Eye (tissue), 1 donor: ENCODE data around the gene WWTR1.

ENCODE experiments used
- DNase-seq: peaks from one replicate; pipeline ENCODE4 v3.0.0-alpha.2; 2015

WWTR1 gene

GRCh38 chr3:149590691-149591441 is 67.0 kb downstream of the WWTR1 start:
- no peak for DNase-seq

GRCh38 chr3:149589332-149589731 is 68.5 kb downstream of the WWTR1 start:
- no peak for DNase-seq

- peak; percentile 36 for DNase-seq
Measured at GRCh38 chr3:149588909-149589308, 68.9 kb downstream of the WWTR1 start.

DNA sequence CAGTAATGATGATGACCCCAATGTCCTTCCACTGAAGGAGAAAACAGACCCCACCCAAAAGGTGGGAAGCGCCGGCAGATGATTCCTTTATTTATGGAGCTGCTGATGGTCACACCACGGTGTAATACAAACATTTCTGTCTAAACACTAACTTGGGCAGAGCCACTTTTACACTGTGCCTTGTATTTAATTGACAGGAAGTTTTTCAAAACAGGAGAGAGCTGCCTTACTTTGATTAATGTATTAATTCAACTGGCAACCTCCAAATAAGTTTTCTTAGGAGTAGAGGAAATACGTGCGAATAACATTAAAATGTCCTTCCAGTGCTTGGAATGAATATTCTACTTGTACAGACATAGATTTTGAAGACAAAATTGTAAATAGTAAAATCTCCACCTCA is 70.4 kb downstream of the WWTR1 start:
- DNase-seq, result no peak

DNA sequence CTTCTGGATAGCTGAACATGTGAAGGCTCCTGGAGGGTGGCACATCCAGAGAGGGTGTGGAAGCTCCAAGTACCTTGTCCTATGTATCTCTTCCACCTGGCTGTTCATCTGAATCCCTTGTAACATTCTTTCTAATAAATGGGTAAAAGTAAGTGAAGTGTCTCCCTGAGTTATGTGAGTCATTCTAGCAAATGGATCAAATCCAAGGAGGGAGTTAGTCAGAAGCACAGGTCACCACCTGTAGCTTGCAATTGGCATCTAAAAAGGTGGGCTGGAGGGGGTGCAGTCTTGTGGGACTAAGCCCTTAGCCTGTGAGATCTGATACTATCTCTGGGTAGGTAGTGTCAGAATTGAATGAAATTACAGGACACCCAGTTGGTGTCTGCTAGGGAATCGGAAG is 71.0 kb downstream of the WWTR1 start:
- DNase-seq, result no peak

- DNase-seq, result no peak
Measured at GRCh38 chr3:149585401-149585726, 72.5 kb downstream of the WWTR1 start.

GRCh38 chr3:149583921-149584635 is 73.7 kb downstream of the WWTR1 start:
- DNase-seq, result no peak

DNA sequence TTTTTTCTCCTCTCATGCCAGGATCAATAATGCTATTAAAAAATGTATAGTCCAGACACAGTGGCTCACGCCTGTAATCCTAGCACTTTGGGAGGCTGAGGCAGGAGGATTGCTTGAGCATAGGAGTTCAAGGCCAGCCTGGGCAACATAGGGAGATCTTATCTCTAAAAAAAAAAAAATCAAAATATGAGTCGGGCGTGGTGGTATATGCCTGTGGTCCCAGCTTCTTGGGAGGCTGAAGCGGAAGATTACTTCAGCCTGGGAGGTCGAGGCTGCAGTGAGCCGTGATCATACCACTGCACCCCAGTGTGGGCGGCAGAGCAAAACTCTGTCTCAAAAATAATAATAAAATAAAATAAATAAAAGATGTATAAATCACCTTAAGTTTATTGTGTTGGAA is 75.4 kb downstream of the WWTR1 start:
- DNase-seq, result no peak

- DNase-seq, result peak; percentile 75
Measured at GRCh38 chr3:149581681-149582370, 76.0 kb downstream of the WWTR1 start.

- DNase-seq, result no peak
Measured at GRCh38 chr3:149581248-149581647, 76.6 kb downstream of the WWTR1 start.

- DNase-seq, result no peak
Measured at GRCh38 chr3:149579838-149580542, 77.8 kb downstream of the WWTR1 start.

DNA sequence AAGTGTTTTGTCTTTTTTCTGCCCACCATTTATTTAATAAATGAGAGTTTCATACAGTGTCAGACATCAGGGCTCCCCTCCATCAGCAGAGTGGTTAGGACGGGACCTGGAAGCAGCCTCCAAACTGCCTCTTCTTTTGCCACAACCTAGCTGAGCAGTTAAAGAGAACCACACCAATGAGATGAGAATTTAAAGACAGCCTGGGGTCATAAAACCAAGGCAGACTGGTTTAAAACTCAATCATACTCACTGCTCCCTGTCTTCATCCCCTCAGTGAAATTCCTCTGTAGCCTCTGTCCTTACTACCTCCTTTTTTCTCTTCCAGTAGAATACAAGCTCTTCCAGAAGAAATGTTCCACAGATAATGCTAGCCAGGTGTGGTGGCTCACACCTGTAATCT is 78.7 kb downstream of the WWTR1 start:
- DNase-seq, result no peak

GRCh38 chr3:149577801-149578200 is 80.0 kb downstream of the WWTR1 start:
- no peak for DNase-seq

DNA sequence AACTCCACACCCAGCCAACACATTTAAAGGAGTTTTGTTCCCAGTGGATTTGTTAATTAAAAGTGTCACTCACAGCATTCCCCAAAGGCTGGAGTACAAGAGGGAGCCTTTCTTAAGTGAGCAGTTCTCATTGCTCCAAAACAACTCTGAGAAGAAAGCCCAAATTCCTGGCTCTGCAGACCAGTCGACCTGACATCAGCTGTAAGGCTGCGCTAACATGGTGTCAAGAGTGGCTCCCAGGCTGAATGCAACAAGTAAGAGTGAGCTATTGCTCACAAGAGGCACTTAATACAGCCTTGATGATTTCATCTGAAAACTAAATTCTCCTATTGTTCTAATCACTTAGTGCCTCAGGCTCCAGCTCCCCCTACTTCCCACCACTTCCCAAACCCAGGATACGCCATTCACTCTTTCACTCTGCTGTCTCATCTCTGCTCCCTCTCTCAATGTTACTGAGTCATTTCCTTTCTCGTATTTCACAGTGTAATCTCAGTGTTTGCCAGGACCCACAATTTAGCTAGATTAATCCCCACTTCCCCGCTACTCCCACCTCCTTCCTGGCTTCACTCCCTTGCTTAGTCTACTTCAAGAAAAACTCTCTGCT is 81.8 kb downstream of the WWTR1 start:
- peak; percentile 80 for DNase-seq

DNA sequence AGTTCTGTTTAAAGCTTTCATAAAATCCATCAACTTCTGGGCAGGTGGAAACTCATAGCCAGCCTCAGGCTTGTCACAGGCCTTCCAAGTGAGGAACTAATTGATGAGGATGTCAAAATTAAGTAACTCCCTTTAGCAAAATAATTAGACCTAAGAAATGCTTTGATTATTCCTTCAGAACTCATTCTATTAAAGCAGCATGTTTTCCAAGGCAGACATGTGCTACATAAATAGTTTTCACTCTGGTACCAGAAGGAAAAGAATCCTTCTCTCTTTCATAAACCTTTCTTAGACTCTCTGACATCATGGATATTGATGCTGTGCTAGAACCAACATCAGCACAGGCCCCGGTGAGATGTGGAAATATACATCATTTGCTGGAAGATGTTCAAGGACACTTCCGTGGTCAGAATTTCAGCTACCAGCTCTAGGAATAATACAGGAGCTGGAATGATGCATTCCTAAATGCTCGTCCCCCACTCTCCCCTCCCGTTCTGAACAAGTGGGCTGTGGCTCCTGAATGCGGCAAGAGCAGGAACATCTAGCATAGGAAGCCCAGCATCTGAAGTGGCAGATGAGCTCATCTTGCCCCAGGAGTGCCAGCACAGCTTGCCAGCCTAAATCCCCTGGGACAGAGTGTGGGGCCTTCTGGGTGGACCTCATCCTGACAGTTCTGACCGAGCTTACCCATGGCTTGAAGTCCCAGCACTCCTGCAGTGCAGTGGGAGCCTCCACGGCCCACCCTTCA is 82.4 kb downstream of the WWTR1 start:
- DNase-seq, result no peak

GRCh38 chr3:149572796-149573414 is 84.9 kb downstream of the WWTR1 start:
- no peak for DNase-seq

- DNase-seq, result no peak
Measured at GRCh38 chr3:149571381-149571780, 86.4 kb downstream of the WWTR1 start.

DNA sequence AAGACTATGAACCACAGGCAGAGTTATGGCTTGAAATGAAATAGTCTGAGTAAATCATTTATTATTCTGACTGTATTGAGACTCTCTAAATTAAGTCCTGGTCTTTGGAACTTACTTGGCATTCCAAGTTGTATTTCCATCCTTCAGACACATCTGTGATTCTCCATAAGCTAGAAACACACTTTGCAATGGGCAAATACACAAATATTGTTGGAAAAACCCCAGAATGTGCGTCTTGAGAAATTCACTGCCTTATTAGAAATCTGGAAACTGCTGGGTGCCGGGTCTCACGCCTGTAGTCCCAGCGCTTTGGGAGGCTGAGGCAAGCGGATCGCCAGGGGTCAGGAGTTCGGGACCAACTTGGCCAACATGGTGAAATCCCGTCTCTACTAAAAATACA is 87.8 kb downstream of the WWTR1 start:
- DNase-seq, result no peak

- no peak for DNase-seq
Measured at GRCh38 chr3:149567381-149567780, 90.4 kb downstream of the WWTR1 start.

GRCh38 chr3:149566292-149566975 is 91.4 kb downstream of the WWTR1 start:
- no peak for DNase-seq

- DNase-seq, result no peak
Measured at GRCh38 chr3:149564079-149564478, 93.7 kb downstream of the WWTR1 start.
